Measurements from ENCODE around the gene GCNT3. TPM values are rescaled to one million over a fixed set of nuclear protein-coding genes. Genes with fewer than 3 reads are reported as not detected.
"Not testable (repeated sequence)": the region's sequence is repeated elsewhere in the genome, so short reads cannot be mapped to it uniquely, and the experiment has no call there.

GCNT3 gene
- total RNA-seq, 1 donor from 2014 or later: 72.3 TPM

- DNase-seq (ENCODE audit: low spot score): peak; percentile 17
Observed at GRCh38 chr15:59616379-59616778, 4.8 kb downstream of the GCNT3 start.

- DNase-seq (ENCODE audit: low spot score): no peak
Observed at GRCh38 chr15:59618406-59618805, 6.8 kb downstream of the GCNT3 start.

- peak; percentile 44 for DNase-seq (ENCODE audit: low spot score)
Observed at GRCh38 chr15:59622289-59622688, 10.7 kb downstream of the GCNT3 start.

- no peak for DNase-seq (ENCODE audit: low spot score)
Observed at GRCh38 chr15:59632714-59633113, 21.1 kb downstream of the GCNT3 start.

- DNase-seq (ENCODE audit: low spot score): no peak
Observed at GRCh38 chr15:59636184-59636583, 24.6 kb downstream of the GCNT3 start.

- DNase-seq (ENCODE audit: low spot score): not testable (repeated sequence)
Observed at GRCh38 chr15:59637507-59637906, 25.9 kb downstream of the GCNT3 start.

GRCh38 chr15:59642351-59642750, 30.8 kb downstream of the GCNT3 start:
- DNase-seq (ENCODE audit: low spot score): no peak

- DNase-seq (ENCODE audit: low spot score): no peak
Observed at GRCh38 chr15:59644756-59645155, 33.2 kb downstream of the GCNT3 start.

- DNase-seq (ENCODE audit: low spot score): not testable (repeated sequence)
Observed at GRCh38 chr15:59645812-59646211, 34.2 kb downstream of the GCNT3 start.

GRCh38 chr15:59646277-59646676, 34.7 kb downstream of the GCNT3 start:
- no peak for DNase-seq (ENCODE audit: low spot score)

GRCh38 chr15:59647085-59647484, 35.5 kb downstream of the GCNT3 start:
- DNase-seq (ENCODE audit: low spot score): no peak

GRCh38 chr15:59649603-59650002, 38.0 kb downstream of the GCNT3 start:
- DNase-seq (ENCODE audit: low spot score): no peak

GRCh38 chr15:59654046-59654445, 42.5 kb downstream of the GCNT3 start:
- DNase-seq (ENCODE audit: low spot score): no peak

- peak; percentile 93 for DNase-seq (ENCODE audit: low spot score)
Observed at GRCh38 chr15:59656897-59657634, 45.5 kb downstream of the GCNT3 start, which contains the start of gene GTF2A2. Gene GTF2A2 (minus strand): TSS chr15:59657515. CDS start chr15:59652277, 5,238 bp downstream.

GRCh38 chr15:59657635-59658125, 46.1 kb downstream of the GCNT3 start:
- no peak for DNase-seq (ENCODE audit: low spot score)

GRCh38 chr15:59659366-59659765, 47.8 kb downstream of the GCNT3 start:
- no peak for DNase-seq (ENCODE audit: low spot score)

- no peak for DNase-seq (ENCODE audit: low spot score)
Observed at GRCh38 chr15:59662260-59662659, 50.7 kb downstream of the GCNT3 start.

GRCh38 chr15:59668556-59668955, 57.0 kb downstream of the GCNT3 start:
- no peak for DNase-seq (ENCODE audit: low spot score)

Other genes with a start within 250 kb of the GCNT3 start
- 204 TPM for gene MYO1E, start 238.9 kb upstream of the GCNT3 start, total RNA-seq
- 2.8 TPM for gene FAM81A, start 173.6 kb upstream of the GCNT3 start, total RNA-seq
- gene GTF2A2, start 45.7 kb downstream of the GCNT3 start, total RNA-seq: 108 TPM
- 51.1 TPM for gene BNIP2, start 77.5 kb downstream of the GCNT3 start, total RNA-seq